GM12892 (cell line): ENCODE measurements around the gene RAVER1.

Experiments used
- DNase-seq: peaks from one replicate; pipeline ENCODE4 v3.0.0; 2011; ENCODE audit not compliant: insufficient read length
- FAIRE-seq: peaks from 2 replicates; lab custom pipeline; 2011; peaks lifted over from hg19 to GRCh38; lab: Jason Lieb, UNC
- POLR2A ChIP-seq: IDR thresholded peaks from 2 replicates; pipeline ENCODE4 v1.6.1; 2011; ENCODE audit warnings: low read depth, low read length, control low read depth
- POLR2AphosphoS5 ChIP-seq: IDR thresholded peaks from 2 replicates; pipeline ENCODE4 v1.6.1; 2011; ENCODE audit warnings: low read depth, low read length, control low read depth
- TAF1 ChIP-seq: IDR thresholded peaks from 2 replicates; pipeline ENCODE4 v1.6.1; 2011; ENCODE audit warnings: low read depth, mild to moderate bottlenecking, control low read depth, low read length, borderline replicate concordance

The RAVER1 gene

DNA sequence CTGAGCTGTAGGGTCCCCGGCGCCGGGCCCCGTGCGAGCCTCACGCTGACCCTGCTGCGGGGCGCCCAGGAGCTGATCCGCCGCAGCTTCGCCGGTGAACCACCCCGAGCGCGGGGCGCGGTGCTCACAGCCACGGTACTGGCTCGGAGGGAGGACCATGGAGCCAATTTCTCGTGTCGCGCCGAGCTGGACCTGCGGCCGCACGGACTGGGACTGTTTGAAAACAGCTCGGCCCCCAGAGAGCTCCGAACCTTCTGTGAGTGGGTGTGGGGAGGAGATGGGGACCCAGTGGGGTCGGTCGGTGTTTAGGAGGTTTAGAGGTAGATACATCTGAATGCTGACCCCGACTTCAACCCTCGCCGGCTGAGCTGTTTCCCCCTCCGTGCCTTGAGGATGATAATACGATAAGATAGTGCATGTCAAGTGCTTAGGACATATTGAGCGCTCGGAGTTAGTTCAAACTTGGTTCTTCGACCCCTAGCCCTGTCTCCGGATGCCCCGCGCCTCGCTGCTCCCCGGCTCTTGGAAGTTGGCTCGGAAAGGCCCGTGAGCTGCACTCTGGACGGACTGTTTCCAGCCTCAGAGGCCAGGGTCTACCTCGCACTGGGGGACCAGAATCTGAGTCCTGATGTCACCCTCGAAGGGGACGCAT, 41.6 kb downstream of the RAVER1 start:
- DNase-seq: no peak
- TF ChIP-seq POLR2A: no peak
- no peak for TF ChIP-seq POLR2AphosphoS5
- no peak for TF ChIP-seq TAF1
- no peak for FAIRE-seq

DNA sequence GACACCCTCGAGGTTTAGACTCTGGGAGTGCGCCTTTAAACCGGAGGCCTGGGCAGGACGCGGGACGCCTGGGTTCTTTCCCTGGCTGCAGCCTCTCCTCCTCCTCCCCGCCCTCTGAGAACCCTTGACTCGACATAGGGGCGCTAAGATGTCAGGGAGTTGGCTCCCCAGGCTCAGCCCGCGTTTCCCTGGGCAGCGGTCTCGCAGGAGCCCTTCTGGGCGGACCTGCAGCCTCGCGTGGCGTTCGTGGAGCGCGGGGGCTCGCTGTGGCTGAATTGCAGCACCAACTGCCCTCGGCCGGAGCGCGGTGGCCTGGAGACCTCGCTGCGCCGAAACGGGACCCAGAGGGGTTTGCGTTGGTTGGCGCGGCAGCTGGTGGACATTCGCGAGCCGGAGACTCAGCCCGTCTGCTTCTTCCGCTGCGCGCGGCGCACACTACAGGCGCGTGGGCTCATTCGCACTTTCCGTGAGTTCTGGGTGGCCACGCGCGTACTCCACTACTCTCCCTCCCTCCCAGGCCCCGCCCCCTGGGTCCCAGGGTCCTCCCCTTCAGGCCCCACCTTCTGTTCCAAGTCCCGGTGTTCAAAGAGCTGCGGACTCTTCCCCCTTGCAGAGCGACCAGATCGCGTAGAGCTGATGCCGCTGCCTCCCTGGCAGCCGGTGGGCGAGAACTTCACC, 42.3 kb downstream of the RAVER1 start:
- FAIRE-seq (peak; percentile 82), DNase-seq (no peak)
- no peak for TF ChIP-seq TAF1
- no peak for TF ChIP-seq POLR2AphosphoS5
- no peak for TF ChIP-seq POLR2A

DNA sequence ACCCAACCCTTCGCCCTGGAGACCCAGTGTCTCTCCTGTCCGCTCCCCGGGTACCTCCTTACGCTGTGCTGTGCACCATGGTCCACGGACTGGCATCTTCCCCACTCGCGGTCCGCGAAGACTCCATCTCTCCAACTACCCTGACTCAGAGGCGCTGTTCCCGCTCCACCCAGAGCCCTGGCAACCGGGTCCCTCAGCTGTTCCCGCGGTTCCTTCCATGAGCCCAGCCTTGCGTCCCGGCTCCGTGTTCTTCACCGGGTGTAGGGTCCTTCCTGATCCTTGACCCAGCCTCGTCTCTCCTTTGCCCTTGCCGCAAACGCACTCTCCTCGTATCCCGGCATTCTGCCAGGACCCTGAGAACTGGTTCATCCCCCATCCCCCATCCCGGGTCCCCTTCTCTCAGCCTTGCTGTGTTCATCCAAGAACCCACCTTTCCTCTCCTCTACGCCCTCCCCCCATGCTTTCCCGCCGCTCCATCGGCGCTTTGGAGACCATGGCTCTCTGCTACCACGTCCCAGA, 42.9 kb downstream of the RAVER1 start:
- no peak for FAIRE-seq
- TF ChIP-seq POLR2AphosphoS5: no peak
- no peak for TF ChIP-seq TAF1
- no peak for TF ChIP-seq POLR2A
- no peak for DNase-seq

GRCh38 chr19:10289836-10290356, 43.4 kb downstream of the RAVER1 start, which contains the start of gene ICAM5:
TSS of gene ICAM5 (plus strand) at chr19:10289952. CDS start at chr19:10290044, 92 bp downstream.
- DNase-seq (no peak), FAIRE-seq (no peak)
- no peak for TF ChIP-seq TAF1
- TF ChIP-seq POLR2A: no peak
- TF ChIP-seq POLR2AphosphoS5: no peak

- DNase-seq (no peak), FAIRE-seq (peak; percentile 78)
- TF ChIP-seq POLR2AphosphoS5 (no peak), TAF1 (no peak), POLR2A (no peak)
Observed at GRCh38 chr19:10289167-10289835, 44.0 kb downstream of the RAVER1 start.

GRCh38 chr19:10288662-10289166, 44.6 kb downstream of the RAVER1 start:
- DNase-seq (no peak), FAIRE-seq (peak; percentile 89)
- TF ChIP-seq TAF1 (no peak), POLR2AphosphoS5 (no peak), POLR2A (no peak)

DNA sequence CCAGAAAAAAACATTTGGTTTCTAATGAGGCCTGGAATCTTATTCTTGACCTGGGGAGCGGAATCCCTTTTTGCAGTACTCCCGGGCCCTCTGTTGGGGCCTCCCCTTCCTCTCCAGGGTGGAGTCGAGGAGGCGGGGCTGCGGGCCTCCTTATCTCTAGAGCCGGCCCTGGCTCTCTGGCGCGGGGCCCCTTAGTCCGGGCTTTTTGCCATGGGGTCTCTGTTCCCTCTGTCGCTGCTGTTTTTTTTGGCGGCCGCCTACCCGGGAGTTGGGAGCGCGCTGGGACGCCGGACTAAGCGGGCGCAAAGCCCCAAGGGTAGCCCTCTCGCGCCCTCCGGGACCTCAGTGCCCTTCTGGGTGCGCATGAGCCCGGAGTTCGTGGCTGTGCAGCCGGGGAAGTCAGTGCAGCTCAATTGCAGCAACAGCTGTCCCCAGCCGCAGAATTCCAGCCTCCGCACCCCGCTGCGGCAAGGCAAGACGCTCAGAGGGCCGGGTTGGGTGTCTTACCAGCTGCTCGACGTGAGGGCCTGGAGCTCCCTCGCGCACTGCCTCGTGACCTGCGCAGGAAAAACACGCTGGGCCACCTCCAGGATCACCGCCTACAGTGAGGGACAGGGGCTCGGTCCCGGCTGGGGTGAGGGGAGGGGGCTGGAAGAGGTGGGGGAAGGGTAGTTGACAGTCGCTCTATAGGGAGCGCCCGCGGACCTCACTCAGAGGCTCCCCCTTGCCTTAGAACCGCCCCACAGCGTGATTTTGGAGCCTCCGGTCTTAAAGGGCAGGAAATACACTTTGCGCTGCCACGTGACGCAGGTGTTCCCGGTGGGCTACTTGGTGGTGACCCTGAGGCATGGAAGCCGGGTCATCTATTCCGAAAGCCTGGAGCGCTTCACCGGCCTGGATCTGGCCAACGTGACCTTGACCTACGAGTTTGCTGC, 46.3 kb downstream of the RAVER1 start, which contains the start of gene ICAM4:
ICAM4 (plus strand) TSS at position 153 of the 935 bp plus-strand sequence; CDS start at position 211, 58 bp downstream.
- DNase-seq (no peak), FAIRE-seq (peak; percentile 21)
- no peak for TF ChIP-seq POLR2A
- TF ChIP-seq POLR2AphosphoS5: peak; percentile 47; the same call in 1 of the 2 replicates
- no peak for TF ChIP-seq TAF1

GRCh38 chr19:10285393-10285792, 47.9 kb downstream of the RAVER1 start:
- DNase-seq (no peak), FAIRE-seq (no peak)
- TF ChIP-seq POLR2A: no peak
- TF ChIP-seq POLR2AphosphoS5: peak; percentile 42; the same call in 1 of the 2 replicates
- TF ChIP-seq TAF1: no peak

- TF ChIP-seq POLR2A (no peak), TAF1 (no peak), POLR2AphosphoS5 (no peak)
- FAIRE-seq (no peak), DNase-seq (no peak)
Observed at GRCh38 chr19:10284960-10285278, 48.4 kb downstream of the RAVER1 start.
